SK-N-SH (cell line): ENCODE results near the gene LRMDA. TPM values are rescaled to one million over a fixed set of nuclear protein-coding genes. Genes with fewer than 3 reads are reported as not detected.

Source experiments
- CTCF ChIA-PET: fragments of 300-600, 350-600 bp; formaldehyde crosslinking; extraction: SDS; loops from one replicate; lab custom pipeline; 2021; lab: Yijun Ruan, JAX
- POLR2A ChIA-PET: fragments of 350-600 bp; sonication (Branson Sonifier 250); formaldehyde crosslinking; extraction: SDS; loops from one replicate; lab custom pipeline; 2020; ENCODE audit warnings: antibody characterized with exemption, inconsistent platforms; lab: Yijun Ruan, JAX
- DNase-seq: peaks from one replicate; pipeline ENCODE4 v3.0.0; 2012
- H2AFZ ChIP-seq: fragments of 200-600 bp; sonication (generic); 2 replicates; pipeline ENCODE4 v1.8.1; 2016; ENCODE audit warnings: antibody characterized with exemption, mild to moderate bottlenecking, low read depth
- H3F3A ChIP-seq: fragments of 200-600 bp; sonication (generic); replicated peaks from 2 replicates; pipeline ENCODE3; 2016; ENCODE audit warnings: antibody characterized with exemption, mild to moderate bottlenecking; ENCODE audit not compliant: insufficient read depth
- H3K27ac ChIP-seq, 2 experiments: fragments of 200-500 bp in 1 of 2; fragments of 200-600 bp in 1 of 2; sonication (Bioruptor generic) in 1 of 2; sonication (generic), shearing (Covaris generic) in 1 of 2; 2 replicates each; pipeline versions ENCODE4 v1.5.1 to v1.6.1; 2014 to 2016; ENCODE audit warnings: low read depth in 2 of 2, inconsistent platforms in 1 of 2, low read length in 1 of 2, mild to moderate bottlenecking in 1 of 2, mixed read lengths in 1 of 2
- H3K27me3 ChIP-seq: fragments of 200-600 bp; sonication (generic), shearing (Covaris generic); 2 replicates; pipeline ENCODE4 v1.6.1; 2016; ENCODE audit warnings: mixed run types; ENCODE audit not compliant: insufficient read depth
- H3K36me3 ChIP-seq, 2 experiments: fragments of 200-500 bp in 1 of 2; fragments of 200-600 bp in 1 of 2; sonication (Bioruptor generic) in 1 of 2; sonication (generic) in 1 of 2; replicated peaks in 1 of 2; 2 replicates each; pipeline versions ENCODE3 to v1.5.1; 2014 to 2016; ENCODE audit warnings: low read length in 1 of 2, mild to moderate bottlenecking in 1 of 2; ENCODE audit not compliant: insufficient read depth in 2 of 2, control insufficient read depth in 1 of 2
- H3K4me1 ChIP-seq, 2 experiments: fragments of 200-500 bp in 1 of 2; fragments of 200-600 bp in 1 of 2; sonication (Bioruptor generic) in 1 of 2; sonication (generic), shearing (Covaris generic) in 1 of 2; 2 replicates each; pipeline versions ENCODE4 v1.5.1 to v1.6.1; 2014 to 2016; ENCODE audit warnings: low read depth in 1 of 2, low read length in 1 of 2, mixed run types in 1 of 2; ENCODE audit not compliant: insufficient read depth in 2 of 2, control insufficient read depth in 1 of 2
- H3K4me2 ChIP-seq: fragments of 200-600 bp; sonication (generic), shearing (Covaris generic); 2 replicates; pipeline ENCODE4 v1.6.1; 2017; ENCODE audit warnings: mixed run types
- H3K4me3 ChIP-seq, 2 experiments: fragments of 200-500 bp in 1 of 2; fragments of 200-600 bp in 1 of 2; sonication (Bioruptor generic) in 1 of 2; sonication (generic), shearing (Covaris generic) in 1 of 2; 2 replicates each; pipeline versions ENCODE4 v1.5.1 to v1.8.1; 2014 to 2016; ENCODE audit warnings: low read depth in 2 of 2, inconsistent platforms in 1 of 2, low read length in 1 of 2, mild to moderate bottlenecking in 1 of 2, mixed read lengths in 1 of 2, moderate library complexity in 1 of 2
- H3K79me2 ChIP-seq: fragments of 200-600 bp; sonication (generic); 2 replicates; pipeline ENCODE4 v1.8.1; 2017; ENCODE audit warnings: mild to moderate bottlenecking; ENCODE audit not compliant: insufficient read depth
- H3K9ac ChIP-seq: fragments of 200-600 bp; sonication (generic); 2 replicates; pipeline ENCODE4 v1.6.1; 2017; ENCODE audit warnings: mixed run types
- H3K9me2 ChIP-seq: fragments of 200-600 bp; sonication (generic); 2 replicates; pipeline ENCODE4 v1.6.1; 2017; ENCODE audit warnings: mixed run types
- H3K9me3 ChIP-seq: fragments of 200-600 bp; sonication (generic); 2 replicates; pipeline ENCODE4 v1.6.1; 2017; ENCODE audit warnings: mixed run types, mild to moderate bottlenecking, moderate library complexity
- H4K20me1 ChIP-seq: fragments of 200-600 bp; sonication (generic); 2 replicates; pipeline ENCODE4 v1.6.1; 2017; ENCODE audit warnings: mild to moderate bottlenecking, mixed run types; ENCODE audit not compliant: insufficient read depth
- ELF1 ChIP-seq: IDR thresholded peaks from 2 replicates; pipeline ENCODE4 v1.4.0; 2012
- EP300 ChIP-seq, 2 experiments: IDR thresholded peaks; 2 replicates each; pipeline versions ENCODE4 v1.4.0 to v1.6.1; 2012; ENCODE audit warnings: borderline replicate concordance in 1 of 2, low read depth in 1 of 2, low read length in 1 of 2
- EZH2phosphoT487 ChIP-seq: fragments of 200-600 bp; sonication (generic); IDR thresholded peaks from 2 replicates; pipeline ENCODE4 v1.6.1; 2017; ENCODE audit warnings: low read depth, mixed run types, mild to moderate bottlenecking, antibody characterized with exemption, moderate library complexity, borderline replicate concordance
- FOXJ3 ChIP-seq: sonication (generic); formaldehyde crosslinking; IDR thresholded peaks from 2 replicates; pipeline ENCODE4 v1.5.1; 2020; ENCODE audit warnings: mild to moderate bottlenecking, missing genetic modification reagents
- FOXM1 ChIP-seq: IDR thresholded peaks from 2 replicates; pipeline ENCODE4 v1.4.0; 2012; ENCODE audit warnings: low read depth, mild to moderate bottlenecking
- MXI1 ChIP-seq: IDR thresholded peaks from 2 replicates; pipeline ENCODE4 v1.6.1; 2012; ENCODE audit warnings: mild to moderate bottlenecking, low read depth, low read length, improper control_type of control experiment
- REST ChIP-seq: IDR thresholded peaks from 2 replicates; pipeline ENCODE4 v1.6.1; 2012; ENCODE audit warnings: mild to moderate bottlenecking, low read depth, low read length, moderate library complexity
- SMC3 ChIP-seq: IDR thresholded peaks from 2 replicates; pipeline ENCODE4 v1.6.1; 2012; ENCODE audit warnings: low read depth, low read length, improper control_type of control experiment
- TCF12 ChIP-seq: IDR thresholded peaks from 2 replicates; pipeline ENCODE4 v1.4.0; 2012
- USF1 ChIP-seq: IDR thresholded peaks from 2 replicates; pipeline ENCODE4 v1.4.0; 2012; ENCODE audit warnings: low read depth, borderline replicate concordance
- USF2 ChIP-seq: fragments of 150-350 bp; IDR thresholded peaks from 2 replicates; pipeline ENCODE4 v1.6.1; 2017; ENCODE audit warnings: antibody characterized with exemption, low read length, low read depth, borderline replicate concordance
- ZBTB33 ChIP-seq: IDR thresholded peaks from 2 replicates; pipeline ENCODE4 v1.4.0; 2012; ENCODE audit warnings: low read depth, borderline replicate concordance
- WGBS: methylation state at CpG from one replicate; pipeline ENCODE4 v1.1.6; 2017; ENCODE audit warnings: low lambda C conversion rate; 5-methylcytosine and 5-hydroxymethylcytosine counted together
- polyA plus RNA-seq, 3 experiments: library from polyadenylated mRNA; depleted of rRNA; stranded (reverse); fragments of >200 nt; gene quantifications; 2 replicates each; pipeline ENCODE4 v1.2.3, GENCODE V29; 2012

The LRMDA gene
- polyA plus RNA-seq, 1 of the 3 experiments (the other 2 are of a cell fraction), result 0.95 TPM

GRCh38 chr10:75648351-75648750, 216.9 kb downstream of the LRMDA start:
- Histone ChIP-seq H3K79me2 (no peaks in the 10 kb centered on the region), H3K4me2 (no peak overlapping the region), H3K27ac (no peak overlapping the region), H3K9ac (no peak overlapping the region), H3K9me3 (no peaks in the 10 kb centered on the region), H4K20me1 (no peaks in the 10 kb centered on the region), H3F3A (no peaks in the 10 kb centered on the region), H3K4me3 (no peak overlapping the region), H3K27me3 (no peaks in the 10 kb centered on the region), H3K36me3 (no peaks in the 10 kb centered on the region), H2AFZ (no peak overlapping the region), H3K4me1 (peaks cover 0 to 11% of the 10 kb centered on the region in 2 experiments; a peak in 2 of 4 replicates), H3K9me2 (no peaks in the 10 kb centered on the region)
- ChIA-PET CTCF (interaction anchor here (1.2 kb wide), 1 partner anchor 388 kb away, joined by 5 read pairs; no protein-coding TSS in a partner anchor), POLR2A (no interaction called here)
- TF ChIP-seq USF2 (no peak), FOXJ3 (CRISPR knock-in tag) (no peak), USF1 (no peak), TCF12 (no peak), ELF1 (no peak), ZBTB33 (no peak), SMC3 (no peak), REST (no peak), FOXM1 (no peak), EP300 (IDR thresholded peaks at IDR 0.05; ENCODE audit: borderline replicate concordance in 1 of 2, low read depth in 1 of 2, low read length in 1 of 2) (no peak), EZH2phosphoT487 (no peak), MXI1 (no peak)
- 47% methylated on average over 3 of the region's 3 CpGs for WGBS
- DNase-seq, result no peak
